ENCODE results near the gene BMPR1A. TPM values are rescaled to one million over a fixed set of nuclear protein-coding genes. Genes with fewer than 3 reads are reported as not detected.

The BMPR1A gene
- total and polyA plus RNA-seq, 10 of the 15 experiments (the other 5 are each of a cell fraction or from before 2014, with no cell fraction given): 2.3 to 22.7 (median 13.1) TPM

- intact Hi-C loops (cut with micrococcal nuclease; ENCODE audit: unreplicated experiment): no loop called here
- TF ChIP-seq IRF4 (IDR thresholded peaks at IDR 0.05; ENCODE audit: low read depth, low read length) (no peak), ZBTB4 (CRISPR knock-in tag; IDR thresholded peaks at IDR 0.05) (no peak), USF2 (IDR thresholded peaks at IDR 0.05; ENCODE audit: borderline replicate concordance, low read depth, low read length) (no peak), SIN3A (IDR thresholded peaks at IDR 0.05; ENCODE audit: low read depth, low read length) (no peak), NR2C2 (IDR thresholded peaks at IDR 0.05; ENCODE audit: borderline replicate concordance, control insufficient read depth, insufficient read length, low read depth) (no peak), EGR1 (IDR thresholded peaks at IDR 0.05; ENCODE audit: borderline replicate concordance in 1 of 2, low read depth in 2 of 2, low read length in 2 of 2) (no peak), NBN (IDR thresholded peaks at IDR 0.05) (no peak)
- ChIA-PET RAD21 (ENCODE audit: unreplicated experiment) (no interaction called here), CTCF (interaction anchor here (1.5 kb wide), 1 partner anchor 9 kb away, joined by 3 read pairs; no protein-coding TSS in a partner anchor), SMC1A (ENCODE audit: uncharacterized antibody, unreplicated experiment) (no interaction called here), POLR2A (no interaction called here)
- Histone ChIP-seq H2AFZ (ENCODE audit: control insufficient read depth, low read depth, low read length) (no peak overlapping the region), H4K20me1 (ENCODE audit: control insufficient read depth, insufficient read depth) (no peaks in the 10 kb centered on the region), H3K27me3 (replicated peaks in 1 of 2; ENCODE audit: control insufficient read depth in 2 of 2, insufficient read depth in 2 of 2, low read length in 1 of 2) (no peaks in the 10 kb centered on the region), H3K27ac (ENCODE audit: control insufficient read depth, insufficient read depth) (no peak overlapping the region), H3K4me2 (ENCODE audit: control insufficient read depth, insufficient read depth) (no peak overlapping the region), H3K4me3 (no peak overlapping the region), H3K36me3 (ENCODE audit: control insufficient read depth in 2 of 2, insufficient read depth in 2 of 2, low read length in 1 of 2) (peaks cover 0 to 3% of the 10 kb centered on the region in 2 experiments; a peak in 1 of 4 replicates), H3K9me3 (replicated peaks; ENCODE audit: control insufficient read depth, insufficient read depth, low read length) (no peaks in the 10 kb centered on the region), H3K79me2 (ENCODE audit: control insufficient read depth, insufficient read depth, low read length) (no peaks in the 10 kb centered on the region), H3K4me1 (ENCODE audit: control insufficient read depth, insufficient read depth, low read length) (no peaks in the 10 kb centered on the region), H3K9ac (ENCODE audit: control insufficient read depth, insufficient read depth, low read length) (no peak overlapping the region)
- 95% methylated on average over 14 of the region's 15 CpGs for WGBS (ENCODE audit: insufficient coverage, insufficient replicate concordance, low lambda C conversion rate, missing lambda C conversion rate)
- FAIRE-seq (no peak), ATAC-seq (no peak), DNase-seq (ENCODE audit: low read depth, low spot score) (no peak)
- no TSS peak for BruUV-seq (replicated peaks)
- in situ Hi-C loops (cut with MboI): no loop called here
These were observed 173.3 kb downstream of the BMPR1A start for GRCh38 chr10:86929468-86930380.

All from GM12878 (cell line).